HG03064 (cell line): ENCODE data around the gene CARD6.
"Not testable (repeated sequence)": the region's sequence is repeated elsewhere in the genome, so short reads cannot be mapped to it uniquely, and the experiment has no call there.

Source experiments
- ATAC-seq: cut with Tn5 transposase; IDR thresholded peaks from one replicate; pipeline ENCODE4 v1.9.1; 2021; ENCODE audit warnings: low read depth; ENCODE audit not compliant: unreplicated experiment

Gene CARD6, protein sequence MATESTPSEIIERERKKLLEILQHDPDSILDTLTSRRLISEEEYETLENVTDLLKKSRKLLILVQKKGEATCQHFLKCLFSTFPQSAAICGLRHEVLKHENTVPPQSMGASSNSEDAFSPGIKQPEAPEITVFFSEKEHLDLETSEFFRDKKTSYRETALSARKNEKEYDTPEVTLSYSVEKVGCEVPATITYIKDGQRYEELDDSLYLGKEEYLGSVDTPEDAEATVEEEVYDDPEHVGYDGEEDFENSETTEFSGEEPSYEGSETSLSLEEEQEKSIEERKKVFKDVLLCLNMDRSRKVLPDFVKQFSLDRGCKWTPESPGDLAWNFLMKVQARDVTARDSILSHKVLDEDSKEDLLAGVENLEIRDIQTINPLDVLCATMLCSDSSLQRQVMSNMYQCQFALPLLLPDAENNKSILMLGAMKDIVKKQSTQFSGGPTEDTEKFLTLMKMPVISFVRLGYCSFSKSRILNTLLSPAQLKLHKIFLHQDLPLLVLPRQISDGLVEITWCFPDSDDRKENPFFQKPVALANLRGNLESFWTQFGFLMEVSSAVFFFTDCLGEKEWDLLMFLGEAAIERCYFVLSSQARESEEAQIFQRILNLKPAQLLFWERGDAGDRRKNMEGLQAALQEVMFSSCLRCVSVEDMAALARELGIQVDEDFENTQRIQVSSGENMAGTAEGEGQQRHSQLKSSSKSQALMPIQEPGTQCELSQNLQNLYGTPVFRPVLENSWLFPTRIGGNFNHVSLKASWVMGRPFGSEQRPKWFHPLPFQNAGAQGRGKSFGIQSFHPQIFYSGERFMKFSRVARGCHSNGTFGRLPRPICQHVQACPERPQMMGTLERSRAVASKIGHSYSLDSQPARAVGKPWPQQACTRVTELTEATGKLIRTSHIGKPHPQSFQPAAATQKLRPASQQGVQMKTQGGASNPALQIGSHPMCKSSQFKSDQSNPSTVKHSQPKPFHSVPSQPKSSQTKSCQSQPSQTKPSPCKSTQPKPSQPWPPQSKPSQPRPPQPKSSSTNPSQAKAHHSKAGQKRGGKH

DNA sequence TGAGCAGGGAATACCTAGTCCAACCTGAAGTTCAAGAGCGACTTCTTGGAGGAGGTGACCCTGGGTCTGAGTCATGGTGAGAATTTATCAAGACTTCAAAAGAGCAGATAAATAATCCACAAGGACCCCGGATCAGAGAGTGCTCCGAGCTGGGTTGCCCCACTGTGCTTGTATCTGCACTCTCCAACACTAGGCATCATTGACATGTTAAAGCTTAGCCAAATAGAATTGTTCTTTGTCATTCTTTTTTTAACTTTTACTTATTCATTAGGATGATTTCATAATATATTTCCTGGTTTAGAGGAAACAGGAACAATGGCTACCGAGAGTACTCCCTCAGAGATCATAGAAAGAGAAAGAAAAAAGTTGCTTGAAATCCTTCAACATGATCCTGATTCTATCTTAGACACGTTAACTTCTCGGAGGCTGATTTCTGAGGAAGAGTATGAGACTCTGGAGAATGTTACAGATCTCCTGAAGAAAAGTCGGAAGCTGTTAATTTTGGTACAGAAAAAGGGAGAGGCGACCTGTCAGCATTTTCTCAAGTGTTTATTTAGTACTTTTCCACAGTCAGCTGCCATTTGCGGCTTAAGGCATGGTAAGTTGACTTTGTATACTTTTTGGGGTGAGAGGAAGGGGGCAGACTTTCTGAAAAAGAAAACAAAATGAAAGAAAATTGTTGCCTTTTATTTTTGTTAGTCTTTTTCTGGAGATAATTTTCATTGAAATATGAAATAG is at the start of gene CARD6:
Gene CARD6, plus strand, starts transcription at position 300 of the 738 bp plus-strand sequence. Its CDS starts 16 bp downstream, at position 316.
- ATAC-seq = no peak

DNA sequence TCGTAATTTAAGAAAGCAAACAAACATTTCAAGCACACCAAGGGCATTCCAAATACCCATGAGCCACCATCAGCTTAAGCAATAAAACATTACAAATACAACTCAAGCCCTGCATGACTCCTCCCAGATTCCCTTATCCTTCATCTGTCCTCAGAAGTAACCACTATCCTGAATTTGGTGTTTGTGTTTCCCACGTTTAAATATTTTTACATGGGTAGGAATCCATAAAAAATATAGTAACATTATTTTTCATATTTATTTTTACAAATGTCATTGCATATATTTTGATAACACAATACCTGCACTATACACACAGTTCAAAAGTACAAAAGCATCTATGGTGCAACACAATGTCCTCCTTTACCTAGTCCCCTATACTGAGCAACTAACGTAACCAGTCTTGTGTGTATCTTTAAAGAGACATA is 49.4 kb upstream of the CARD6 start:
- no peak for ATAC-seq

DNA sequence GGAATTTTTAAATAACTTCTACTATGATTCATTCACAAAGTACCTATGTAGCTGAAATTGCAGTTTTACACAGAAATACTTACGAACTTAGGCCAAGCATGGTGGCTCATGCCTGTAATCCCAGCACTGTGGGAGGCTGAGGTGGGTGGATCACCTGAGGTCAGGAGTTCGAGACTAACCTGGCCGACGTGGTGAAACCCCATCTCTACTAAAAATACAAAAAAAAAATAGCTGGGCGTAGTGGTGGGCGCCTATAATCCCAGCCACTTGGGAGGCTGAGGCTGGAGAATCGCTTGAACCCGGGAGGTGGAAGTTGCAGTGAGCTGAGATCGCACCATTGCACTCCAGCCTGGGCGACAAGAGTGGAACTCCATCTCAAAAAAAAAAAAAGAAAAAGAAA is 48.5 kb upstream of the CARD6 start:
- ATAC-seq = not testable (repeated sequence)

DNA sequence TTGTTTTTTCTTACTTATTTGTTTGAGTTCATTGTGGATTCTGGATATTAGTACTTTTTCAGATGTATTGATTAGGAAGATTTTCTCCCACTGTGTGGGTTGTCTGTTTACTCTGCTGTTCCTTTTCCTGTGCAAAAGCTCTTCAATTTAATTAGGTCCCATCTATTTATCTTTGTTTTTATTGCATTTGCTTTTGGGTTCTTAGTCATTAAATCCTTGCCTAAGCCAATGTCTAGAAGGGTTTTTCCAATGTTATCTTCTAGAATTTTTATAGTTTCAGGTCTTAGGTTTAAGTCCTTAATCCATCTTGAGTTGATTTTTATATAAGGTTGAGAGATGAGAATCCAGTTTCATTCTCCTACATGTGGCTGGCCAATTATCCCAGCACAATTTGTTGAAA is 46.8 kb upstream of the CARD6 start:
- ATAC-seq = not testable (repeated sequence)

DNA sequence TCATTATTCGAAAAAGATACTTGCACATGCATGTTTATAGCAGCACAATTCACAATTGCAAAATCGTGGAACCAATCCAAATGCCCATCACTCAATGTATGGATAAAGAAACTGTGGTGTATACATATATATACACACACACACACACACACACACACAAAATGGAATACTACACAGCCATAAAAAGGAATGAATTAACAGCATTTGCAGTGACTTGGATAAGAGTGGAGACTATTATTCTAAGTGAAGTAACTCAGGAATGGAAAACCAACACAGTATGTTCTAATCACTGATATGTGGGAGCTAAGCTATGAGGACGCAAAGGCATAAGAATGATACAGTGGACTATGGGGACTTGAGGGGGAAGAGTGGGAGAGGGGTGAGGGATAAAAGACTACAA is 46.3 kb upstream of the CARD6 start:
- ATAC-seq = not testable (repeated sequence)

DNA sequence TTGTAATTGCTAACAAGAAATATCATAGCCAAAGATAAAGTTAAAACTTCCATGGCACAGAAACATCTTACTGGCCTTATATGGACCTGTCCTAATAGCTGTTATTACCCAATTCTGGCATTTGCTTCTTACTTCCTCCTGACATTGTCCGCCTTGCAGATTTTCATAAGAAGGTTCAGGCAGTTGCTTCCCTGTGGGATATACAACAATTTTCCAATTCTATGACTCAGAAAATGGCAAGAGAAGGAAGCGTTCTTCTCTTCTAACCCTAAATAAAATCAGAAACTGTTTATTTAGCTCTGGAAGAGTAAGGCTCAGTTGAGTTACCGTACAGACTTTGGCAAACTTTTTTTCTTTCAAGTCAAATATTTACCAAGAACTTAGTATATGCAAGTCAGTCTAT is 44.7 kb upstream of the CARD6 start:
- ATAC-seq = no peak

DNA sequence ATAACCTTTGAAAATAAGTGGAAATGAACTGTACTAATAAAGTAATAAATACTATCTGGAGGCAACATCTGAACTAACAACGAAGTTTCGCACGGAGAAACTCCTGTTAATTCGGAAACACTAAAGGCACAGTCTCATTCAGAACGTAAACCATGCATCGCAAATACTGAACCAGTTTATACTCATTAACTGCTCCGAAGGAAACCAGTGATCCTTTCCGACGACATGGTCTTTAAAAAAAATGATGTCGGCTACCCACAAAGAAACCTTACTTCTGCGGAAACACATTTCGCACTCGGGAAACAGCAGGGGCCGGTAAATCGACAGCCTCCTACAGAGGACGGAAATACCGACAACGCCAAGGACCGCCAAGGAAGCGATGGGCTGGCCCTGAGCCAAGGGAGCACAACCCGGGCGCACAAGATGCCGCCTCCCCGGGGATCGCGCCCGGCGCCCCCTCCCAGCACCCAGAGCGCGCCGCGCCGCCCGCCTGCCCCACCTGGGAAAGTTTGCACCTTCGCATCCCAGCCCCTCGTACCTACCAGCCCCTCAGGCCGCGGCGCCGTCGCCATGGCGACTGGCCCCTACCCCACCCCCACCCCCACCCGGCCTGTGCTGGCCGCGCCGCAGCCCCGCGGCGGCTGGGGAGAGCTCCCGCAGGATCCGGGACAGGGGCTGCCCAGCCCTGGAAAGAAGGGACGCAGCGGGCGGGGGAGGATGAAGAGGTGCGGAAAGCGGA is 43.7 kb upstream of the CARD6 start:
- ATAC-seq = peak; percentile 44

DNA sequence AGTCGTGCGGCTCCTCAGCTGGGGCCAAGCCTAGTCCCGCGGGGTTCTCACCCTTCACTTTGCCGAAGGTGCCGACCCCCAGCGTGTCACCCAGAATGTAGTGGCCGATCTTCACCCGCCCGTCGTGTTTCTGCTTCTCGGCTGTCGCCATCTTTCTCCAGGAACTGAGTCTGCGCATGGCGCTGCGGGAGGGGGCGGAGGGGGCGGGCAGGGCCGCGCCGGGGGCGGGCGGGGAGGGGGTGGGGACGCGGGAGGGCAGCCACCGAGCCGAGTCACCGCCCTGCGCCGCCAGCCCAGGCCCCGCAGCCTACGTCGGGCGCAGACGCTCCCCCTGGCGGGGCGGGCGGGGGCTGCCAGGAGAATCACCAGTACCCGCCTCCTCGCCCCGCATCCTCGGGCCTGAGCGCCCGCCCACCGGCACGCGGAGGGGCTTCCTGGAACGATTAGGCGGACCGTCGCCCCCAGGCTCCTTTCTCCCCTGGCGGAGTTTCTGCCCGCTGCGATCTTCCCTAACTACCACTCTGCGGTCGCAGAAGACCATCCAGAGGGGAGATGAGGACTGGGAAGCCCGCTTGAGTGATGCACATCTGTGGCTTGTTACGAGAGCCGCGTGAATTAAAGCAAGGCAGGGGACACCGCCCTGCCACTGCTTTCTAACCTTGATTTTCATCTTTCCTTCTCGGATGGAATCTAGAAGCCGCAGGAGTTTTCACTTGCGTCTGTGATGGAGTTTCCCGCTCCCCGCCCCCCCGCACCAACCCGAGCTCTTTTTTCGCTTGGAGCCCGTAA is 43.0 kb upstream of the CARD6 start, which contains the start of gene PRKAA1:
Gene PRKAA1, minus strand, starts transcription at position 363 of the 789 bp plus-strand sequence. Its CDS starts 185 bp downstream, at position 178.
- peak; percentile 95 for ATAC-seq

DNA sequence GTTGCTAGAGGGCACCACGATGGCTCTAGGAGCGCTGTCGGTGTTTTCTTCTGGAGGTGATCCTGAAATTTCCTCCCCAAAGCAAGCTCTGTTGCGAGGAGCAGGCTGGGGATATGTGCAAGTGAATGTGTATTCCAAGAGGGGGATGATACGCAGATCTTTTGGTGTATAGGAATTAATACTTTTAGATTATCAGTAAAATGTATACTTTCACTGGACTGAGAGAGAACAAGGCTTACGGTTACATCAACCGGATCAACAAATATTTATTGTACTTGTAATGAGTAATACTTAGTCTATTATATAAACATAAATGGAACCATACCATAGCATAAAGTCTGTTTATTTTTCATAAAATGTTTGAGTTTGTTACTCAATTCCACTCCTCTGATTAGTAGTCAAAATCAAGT is 42.4 kb upstream of the CARD6 start:
- no peak for ATAC-seq

DNA sequence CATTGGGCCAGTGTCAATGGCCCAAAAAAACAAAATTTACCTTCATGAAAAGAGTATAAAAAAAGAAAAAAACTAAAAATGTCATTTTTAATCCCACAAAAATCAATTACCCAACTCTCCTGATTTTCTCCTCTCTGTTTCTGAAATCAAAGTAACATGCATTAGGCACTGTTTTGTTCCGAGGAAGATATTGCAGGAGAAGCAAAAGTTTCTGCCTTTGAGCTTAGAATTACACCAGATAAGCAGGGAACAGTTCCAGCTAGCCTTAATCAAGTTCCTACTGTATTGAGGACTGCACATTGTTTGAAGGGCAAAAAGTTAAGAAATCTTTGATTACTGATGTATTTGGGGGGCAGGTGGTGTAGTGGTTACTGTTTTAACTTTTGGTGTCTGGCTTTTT is 41.9 kb upstream of the CARD6 start:
- no peak for ATAC-seq

DNA sequence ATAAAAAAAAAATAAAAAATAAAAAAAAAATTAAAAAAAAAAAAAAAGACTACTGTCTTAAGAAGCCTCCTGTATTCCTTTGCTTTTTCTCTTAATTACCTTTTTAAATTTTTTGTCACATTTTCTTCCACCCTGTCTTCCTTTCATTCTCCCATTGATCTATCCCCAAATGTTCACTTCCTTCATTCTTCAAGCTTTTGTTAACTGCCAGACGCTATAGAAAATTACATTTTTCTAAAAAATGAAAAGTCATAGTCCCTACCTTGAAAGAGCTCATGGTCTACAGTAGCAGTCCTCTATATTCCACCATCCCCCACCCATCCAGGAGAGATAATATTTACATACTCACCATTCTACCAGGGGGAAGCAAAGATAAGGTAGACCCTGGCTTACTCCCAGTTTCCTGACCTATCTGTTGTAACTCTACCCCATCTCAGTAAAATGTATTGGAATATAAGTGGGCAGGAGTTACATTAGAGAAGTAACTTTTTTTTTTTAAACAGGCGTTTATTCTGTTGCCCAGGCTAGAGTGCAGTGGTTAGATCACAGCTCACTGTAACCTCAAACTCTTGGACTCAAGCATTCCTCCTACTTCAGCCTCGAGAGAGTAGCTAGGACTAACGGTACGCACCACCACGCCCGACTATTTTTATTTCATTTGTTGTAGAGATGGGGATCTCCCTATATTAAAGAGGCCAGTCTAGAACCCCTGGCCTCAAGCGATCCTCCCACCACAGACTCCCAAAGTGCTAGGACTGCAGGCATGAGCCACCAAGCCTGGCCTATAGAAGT is 39.2 kb upstream of the CARD6 start:
- no peak for ATAC-seq

DNA sequence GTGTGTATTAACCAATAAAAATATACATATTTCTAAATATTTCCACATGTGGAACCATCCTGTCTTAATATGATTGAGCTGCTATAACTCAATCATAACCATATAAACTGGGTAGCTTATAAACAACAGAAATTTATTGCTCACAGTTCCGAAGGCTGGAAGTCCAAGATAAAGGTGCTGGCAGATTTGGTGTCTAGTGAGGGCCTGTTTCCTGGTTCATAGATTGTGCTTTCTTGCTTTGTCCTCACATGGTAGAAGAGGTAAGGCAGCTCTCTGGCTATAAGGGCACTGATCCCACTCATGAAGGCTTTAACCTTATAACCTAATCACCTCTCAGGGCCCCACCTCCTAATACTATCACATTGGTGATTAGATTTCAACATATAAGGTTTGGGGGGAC is 29.0 kb upstream of the CARD6 start:
- no peak for ATAC-seq

DNA sequence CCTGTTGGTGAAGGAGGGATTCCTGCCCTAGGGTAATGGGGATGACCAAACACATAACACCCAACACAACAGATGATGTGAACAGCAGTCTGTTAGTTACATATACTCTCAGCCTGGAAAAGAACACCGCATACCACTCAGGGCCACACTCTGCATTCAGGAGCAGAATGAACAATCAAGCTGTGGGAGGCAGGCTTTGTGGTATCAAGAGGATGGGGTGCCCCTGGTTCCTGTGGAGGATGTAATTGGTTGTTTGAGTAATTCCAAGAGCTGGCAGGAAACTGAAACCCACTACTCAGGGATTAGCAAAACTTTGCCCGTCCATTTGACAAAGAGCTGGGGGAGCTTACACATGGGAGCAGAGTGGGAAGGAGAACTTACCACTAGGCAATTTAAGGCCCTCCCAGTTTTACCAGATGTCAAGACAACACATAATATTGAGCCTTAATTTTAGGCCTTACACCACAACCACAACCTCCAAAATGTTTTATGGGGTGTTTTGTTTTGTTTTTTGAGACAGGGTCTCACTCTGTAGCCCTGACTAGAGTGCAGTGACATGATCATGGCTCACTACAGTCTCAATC is 27.4 kb upstream of the CARD6 start:
- no peak for ATAC-seq

DNA sequence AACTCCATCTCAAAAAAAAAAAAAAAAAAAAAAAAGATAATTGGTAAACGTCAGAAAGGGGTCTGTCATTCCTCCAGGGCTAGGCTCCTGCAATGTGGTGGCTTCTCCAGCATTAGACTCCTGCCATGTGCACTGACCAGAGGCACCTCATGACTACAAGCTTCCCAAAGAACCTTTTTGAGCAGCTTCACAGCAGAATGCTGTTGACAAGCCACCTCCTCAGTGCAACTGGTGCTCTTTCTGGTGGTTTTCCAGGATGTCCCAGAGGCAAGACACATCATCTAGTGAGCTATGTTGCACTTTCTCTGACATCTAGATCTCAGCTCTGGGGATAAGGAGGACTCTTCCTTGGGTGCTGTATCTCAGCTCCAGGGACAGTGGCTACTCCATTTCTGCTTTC is 17.7 kb upstream of the CARD6 start:
- no peak for ATAC-seq

DNA sequence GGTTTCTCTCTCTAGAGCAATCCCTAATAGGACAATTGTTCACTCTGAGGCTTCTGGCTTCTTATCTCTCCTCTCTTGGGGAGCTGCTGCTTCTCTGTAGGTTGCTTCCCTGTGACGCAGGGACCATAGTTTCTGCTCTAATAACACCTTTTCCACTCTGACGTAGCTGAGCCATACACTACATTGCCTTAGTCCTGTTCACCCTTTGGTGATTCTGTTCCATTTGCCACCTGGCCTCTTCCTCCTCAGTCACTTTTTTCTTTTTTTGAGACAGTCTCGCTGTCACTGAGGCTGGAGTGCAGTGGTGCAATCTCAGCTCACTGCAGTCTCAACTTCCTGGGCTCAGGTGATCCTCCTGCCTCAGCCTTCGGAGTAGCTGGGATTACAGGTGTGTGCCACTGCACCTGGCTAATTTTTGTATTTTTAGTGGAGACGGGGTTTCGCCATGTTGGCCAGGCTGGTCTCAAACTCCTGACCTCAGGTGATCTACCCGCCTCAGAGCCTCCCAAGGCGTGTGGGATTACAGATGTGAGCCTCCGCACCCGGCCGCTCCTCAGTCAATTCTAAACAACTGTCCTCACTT is 15.6 kb upstream of the CARD6 start:
- not testable (repeated sequence) for ATAC-seq

DNA sequence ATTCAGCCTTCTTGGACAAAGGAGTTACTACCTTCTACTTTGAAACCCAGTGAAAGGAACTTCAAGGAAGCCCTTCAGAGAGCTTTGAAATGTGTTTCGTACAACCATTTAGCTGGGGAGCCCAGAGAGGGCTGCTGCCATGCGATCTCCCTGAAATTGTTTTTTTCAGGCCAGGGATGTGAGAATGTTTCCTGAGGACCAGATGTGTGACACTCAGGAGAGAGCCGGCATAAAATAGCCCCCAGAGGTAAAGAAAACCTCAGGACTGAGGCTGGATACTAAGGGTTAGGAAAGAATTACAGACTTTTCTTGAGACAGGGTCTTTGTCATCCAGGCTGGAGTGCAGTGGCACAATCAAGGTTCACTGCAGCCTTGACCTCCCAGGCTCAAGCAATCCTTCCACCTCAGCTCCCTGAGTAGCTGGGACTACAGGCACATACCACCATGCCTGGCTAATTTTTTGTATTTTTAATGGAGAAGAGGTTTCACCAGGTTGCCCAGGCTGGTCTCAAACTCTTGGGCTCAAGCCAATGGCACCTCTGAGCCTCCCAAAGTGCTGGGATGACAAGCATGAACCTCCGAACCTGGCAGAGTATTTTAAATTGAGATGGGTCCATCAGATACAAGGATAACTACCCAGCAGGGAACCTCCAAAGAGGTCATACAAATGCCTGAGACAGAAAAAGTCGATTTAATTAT is 14.5 kb upstream of the CARD6 start:
- no peak for ATAC-seq
